Measurements from ENCODE around the gene SULT4A1. TPM values are rescaled to one million over a fixed set of nuclear protein-coding genes. Genes with fewer than 3 reads are reported as not detected.

SULT4A1 gene
- total RNA-seq, 1 donor from 2014 or later: 5.9 TPM

DNA sequence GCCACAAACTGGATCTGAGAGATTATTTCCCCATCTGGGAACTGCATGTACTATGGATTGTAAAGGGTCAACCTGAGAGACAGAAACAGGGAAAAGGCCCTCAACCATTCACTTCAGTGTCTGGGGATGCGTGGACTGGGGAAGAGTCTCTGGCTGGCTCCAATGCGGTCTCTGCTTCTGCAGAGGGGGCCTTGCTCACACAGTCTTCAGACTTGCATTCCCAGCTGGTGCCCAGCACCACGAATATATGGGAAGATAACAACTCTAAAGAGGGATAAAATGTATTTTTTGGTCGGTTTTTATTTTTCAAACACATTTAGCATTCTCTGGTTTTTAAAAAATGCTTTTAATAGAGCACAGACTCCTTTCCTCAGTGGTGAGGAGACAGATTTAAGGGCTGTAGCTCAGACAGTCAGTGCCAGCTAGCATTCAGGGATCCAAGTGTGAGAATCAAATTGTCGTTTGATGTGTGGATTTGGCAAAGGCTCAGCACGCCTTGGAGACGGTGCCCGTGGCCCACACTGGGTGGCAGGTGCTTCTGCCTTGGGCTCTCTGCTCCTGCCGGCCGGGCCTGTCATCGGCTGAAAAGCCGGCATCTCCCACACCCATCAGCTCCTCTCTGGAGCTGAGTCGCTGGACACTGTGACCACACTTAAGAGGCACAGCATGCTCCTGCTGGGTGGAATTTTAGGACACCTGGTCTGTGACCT is 42.2 kb downstream of the SULT4A1 start:
- Histone ChIP-seq H3K36me3 (ENCODE audit: insufficient read depth, low read length) (no peaks in the 10 kb centered on the region), H3K9ac (ENCODE audit: low read length) (no peak overlapping the region), H2AFZ (ENCODE audit: low read depth, low read length) (no peak overlapping the region), H3K4me1 (ENCODE audit: insufficient read depth, low read length) (no peaks in the 10 kb centered on the region), H4K20me1 (ENCODE audit: insufficient read depth, low read length) (no peaks in the 10 kb centered on the region), H3K79me2 (ENCODE audit: insufficient read depth, low read length) (no peaks in the 10 kb centered on the region), H3K4me3 (ENCODE audit: insufficient read depth, low read depth, low read length) (no peak overlapping the region), H3K27me3 (ENCODE audit: insufficient read depth, low read length) (no peaks in the 10 kb centered on the region), H3K4me2 (ENCODE audit: low read length) (no peak overlapping the region), H3K27ac (ENCODE audit: low read depth, low read length) (no peak overlapping the region), H3K9me3 (ENCODE audit: insufficient read depth, low read depth, low read length) (no peaks in the 10 kb centered on the region)
- peaks cover 2% of the 10 kb centered on the region for H3K27me3 Mint-ChIP-seq (ENCODE audit: low read depth, unreplicated experiment)
- FAIRE-seq (no peak), DNase-seq (ENCODE audit: low read depth) (no peak)
- H3K27ac Mint-ChIP-seq (ENCODE audit: unreplicated experiment): no peak overlapping the region
- TF ChIP-seq EZH2 (IDR thresholded peaks at IDR 0.05; ENCODE audit: insufficient read depth, low read length): no peak
- TF ChIP-seq, protein P1, sequence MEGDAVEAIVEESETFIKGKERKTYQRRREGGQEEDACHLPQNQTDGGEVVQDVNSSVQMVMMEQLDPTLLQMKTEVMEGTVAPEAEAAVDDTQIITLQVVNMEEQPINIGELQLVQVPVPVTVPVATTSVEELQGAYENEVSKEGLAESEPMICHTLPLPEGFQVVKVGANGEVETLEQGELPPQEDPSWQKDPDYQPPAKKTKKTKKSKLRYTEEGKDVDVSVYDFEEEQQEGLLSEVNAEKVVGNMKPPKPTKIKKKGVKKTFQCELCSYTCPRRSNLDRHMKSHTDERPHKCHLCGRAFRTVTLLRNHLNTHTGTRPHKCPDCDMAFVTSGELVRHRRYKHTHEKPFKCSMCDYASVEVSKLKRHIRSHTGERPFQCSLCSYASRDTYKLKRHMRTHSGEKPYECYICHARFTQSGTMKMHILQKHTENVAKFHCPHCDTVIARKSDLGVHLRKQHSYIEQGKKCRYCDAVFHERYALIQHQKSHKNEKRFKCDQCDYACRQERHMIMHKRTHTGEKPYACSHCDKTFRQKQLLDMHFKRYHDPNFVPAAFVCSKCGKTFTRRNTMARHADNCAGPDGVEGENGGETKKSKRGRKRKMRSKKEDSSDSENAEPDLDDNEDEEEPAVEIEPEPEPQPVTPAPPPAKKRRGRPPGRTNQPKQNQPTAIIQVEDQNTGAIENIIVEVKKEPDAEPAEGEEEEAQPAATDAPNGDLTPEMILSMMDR (IDR thresholded peaks at IDR 0.05; ENCODE audit: insufficient read depth, low read depth, low read length): no peak
- no peaks in the 10 kb centered on the region for H3K36me3 Mint-ChIP-seq (ENCODE audit: low read depth, unreplicated experiment)
- peaks cover 4% of the 10 kb centered on the region for H3K4me1 Mint-ChIP-seq (ENCODE audit: low read depth, unreplicated experiment)
- H3K4me3 Mint-ChIP-seq (ENCODE audit: unreplicated experiment): no peak overlapping the region
- H3K9me3 Mint-ChIP-seq (ENCODE audit: unreplicated experiment): no peaks in the 10 kb centered on the region

DNA sequence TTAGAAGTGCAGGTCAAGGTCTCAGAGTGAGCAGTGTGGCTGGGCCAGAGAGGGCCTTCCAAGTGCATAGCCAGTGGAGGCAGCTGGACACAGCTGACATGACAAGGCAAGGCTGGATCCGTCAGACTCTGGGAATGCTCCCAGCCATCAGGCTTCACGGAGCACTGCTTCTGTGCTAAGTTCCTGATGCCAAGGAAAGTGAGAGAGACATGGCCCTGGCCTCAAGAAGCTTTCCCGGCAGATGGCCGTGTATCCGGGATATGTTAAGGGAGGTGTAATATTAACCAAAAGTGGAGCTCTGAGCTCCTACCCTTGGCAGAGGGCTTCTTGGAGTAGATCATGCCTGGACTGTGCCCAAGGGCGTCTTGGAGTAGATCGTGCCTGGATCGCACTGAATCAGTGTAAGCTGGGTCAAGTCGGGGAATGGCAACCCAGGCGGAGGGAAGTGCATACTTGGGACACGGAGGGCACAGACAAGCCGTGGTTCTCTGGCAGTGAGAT is 42.8 kb downstream of the SULT4A1 start:
- H3K9me3 ChIP-seq (ENCODE audit: insufficient read depth, low read depth, low read length): no peaks in the 10 kb centered on the region

More for the DNA sequence above, 42.8 kb downstream of the SULT4A1 start:
- Histone ChIP-seq H3K9ac (ENCODE audit: low read length) (no peak overlapping the region), H3K36me3 (ENCODE audit: insufficient read depth, low read length) (no peaks in the 10 kb centered on the region), H3K79me2 (ENCODE audit: insufficient read depth, low read length) (no peaks in the 10 kb centered on the region), H2AFZ (ENCODE audit: low read depth, low read length) (no peak overlapping the region), H3K27me3 (ENCODE audit: insufficient read depth, low read length) (no peaks in the 10 kb centered on the region), H3K4me2 (ENCODE audit: low read length) (no peak overlapping the region), H3K4me1 (ENCODE audit: insufficient read depth, low read length) (no peaks in the 10 kb centered on the region), H3K27ac (ENCODE audit: low read depth, low read length) (no peak overlapping the region), H4K20me1 (ENCODE audit: insufficient read depth, low read length) (no peaks in the 10 kb centered on the region), H3K4me3 (ENCODE audit: insufficient read depth, low read depth, low read length) (no peak overlapping the region)
- peaks cover 2% of the 10 kb centered on the region for H3K27me3 Mint-ChIP-seq (ENCODE audit: low read depth, unreplicated experiment)
- TF ChIP-seq, protein P1 (IDR thresholded peaks at IDR 0.05; ENCODE audit: insufficient read depth, low read depth, low read length): no peak
- no peak for TF ChIP-seq EZH2 (IDR thresholded peaks at IDR 0.05; ENCODE audit: insufficient read depth, low read length)
- no peak for FAIRE-seq
- no peak overlapping the region for H3K27ac Mint-ChIP-seq (ENCODE audit: unreplicated experiment)
- H3K36me3 Mint-ChIP-seq (ENCODE audit: low read depth, unreplicated experiment): no peaks in the 10 kb centered on the region
- DNase-seq (ENCODE audit: low read depth): no peak
- H3K9me3 Mint-ChIP-seq (ENCODE audit: unreplicated experiment): no peaks in the 10 kb centered on the region
- H3K4me3 Mint-ChIP-seq (ENCODE audit: unreplicated experiment): no peak overlapping the region
- H3K4me1 Mint-ChIP-seq (ENCODE audit: low read depth, unreplicated experiment): peaks cover 4% of the 10 kb centered on the region
